Hepatocyte (in vitro differentiated cells): ENCODE results near the gene IRX4. TPM values are rescaled to one million over a fixed set of nuclear protein-coding genes. Genes with fewer than 3 reads are reported as not detected.

Source experiments
- DNase-seq: peaks from one replicate; pipeline ENCODE4 v3.0.0-alpha.2; 2016; ENCODE audit warnings: low spot score
- H2AFZ ChIP-seq: fragments of 200-600 bp; sonication (generic); 2 replicates; pipeline ENCODE4 v1.6.0; 2016; ENCODE audit warnings: antibody characterized with exemption, mild to moderate bottlenecking
- H3K27ac ChIP-seq: fragments of 200-600 bp; sonication (generic); 2 replicates; pipeline ENCODE4 v1.5.1; 2016; ENCODE audit warnings: mild to moderate bottlenecking
- H3K27me3 ChIP-seq: fragments of 200-600 bp; sonication (generic); 2 replicates; pipeline ENCODE4 v1.6.1; 2016
- H3K36me3 ChIP-seq: fragments of 200-600 bp; sonication (generic); replicated peaks from 2 replicates; pipeline ENCODE4 v1.5.1; 2016; ENCODE audit warnings: low read depth; ENCODE audit not compliant: insufficient read depth
- H3K4me1 ChIP-seq: fragments of 200-600 bp; sonication (generic); 2 replicates; pipeline ENCODE4 v1.5.1; 2016; ENCODE audit warnings: mild to moderate bottlenecking, moderate library complexity; ENCODE audit not compliant: insufficient read depth
- H3K4me2 ChIP-seq: fragments of 200-600 bp; sonication (generic); 2 replicates; pipeline ENCODE4 v1.6.0; 2016
- H3K4me3 ChIP-seq: fragments of 200-600 bp; sonication (generic); 2 replicates; pipeline ENCODE4 v1.5.1; 2016; ENCODE audit warnings: mild to moderate bottlenecking
- H3K79me2 ChIP-seq: fragments of 200-600 bp; sonication (generic); 2 replicates; pipeline ENCODE4 v1.6.0; 2017; ENCODE audit warnings: mild to moderate bottlenecking
- H3K9me2 ChIP-seq: fragments of 200-600 bp; sonication (generic); replicated peaks from 2 replicates; pipeline ENCODE4 v1.6.0; 2017; ENCODE audit warnings: mild to moderate bottlenecking; ENCODE audit not compliant: insufficient read depth
- H3K9me3 ChIP-seq: fragments of 200-600 bp; sonication (generic); 2 replicates; pipeline ENCODE4 v1.5.1; 2016; ENCODE audit warnings: low read depth, mild to moderate bottlenecking
- H4K20me1 ChIP-seq: fragments of 200-600 bp; sonication (generic); 2 replicates; pipeline ENCODE4 v1.6.0; 2016; ENCODE audit warnings: mild to moderate bottlenecking; ENCODE audit not compliant: insufficient read depth, poor library complexity, severe bottlenecking
- CTCF ChIP-seq: fragments of 200-600 bp; sonication (generic); IDR thresholded peaks from 2 replicates; pipeline ENCODE4 v1.5.1; 2016; ENCODE audit warnings: antibody characterized with exemption, mild to moderate bottlenecking; ENCODE audit not compliant: poor library complexity
- EZH2 ChIP-seq: fragments of 200-600 bp; sonication (generic); IDR thresholded peaks from 2 replicates; pipeline ENCODE4 v1.6.1; 2016; ENCODE audit warnings: antibody characterized with exemption, mild to moderate bottlenecking, borderline replicate concordance
- EZH2phosphoT487 ChIP-seq: fragments of 200-600 bp; sonication (generic); IDR thresholded peaks from one replicate; pipeline ENCODE4 v1.6.1; 2018; ENCODE audit warnings: antibody characterized with exemption, mild to moderate bottlenecking, low read depth, moderate library complexity; ENCODE audit not compliant: unreplicated experiment, severe bottlenecking
- WGBS: methylation state at CpG from one replicate; pipeline ENCODE4 v1.1.6; 2016; ENCODE audit warnings: low lambda C conversion rate; ENCODE audit errors: missing lambda C conversion rate; 5-methylcytosine and 5-hydroxymethylcytosine counted together
- polyA plus RNA-seq: library from polyadenylated mRNA; unstranded; fragments of >200 nt; fragmentation: Nextera tagmentation; extraction: Ambion mirVana; gene quantifications from 2 replicates; pipeline ENCODE4 v1.2.1, GENCODE V29; 2016
- total RNA-seq: library from RNA; depleted of rRNA; stranded (reverse); fragments of >200 nt; gene quantifications from 2 replicates; pipeline ENCODE4 v1.2.3, GENCODE V29; 2014

IRX4 gene
- total and polyA plus RNA-seq, 2 experiments from 2014 or later: not detected

DNA sequence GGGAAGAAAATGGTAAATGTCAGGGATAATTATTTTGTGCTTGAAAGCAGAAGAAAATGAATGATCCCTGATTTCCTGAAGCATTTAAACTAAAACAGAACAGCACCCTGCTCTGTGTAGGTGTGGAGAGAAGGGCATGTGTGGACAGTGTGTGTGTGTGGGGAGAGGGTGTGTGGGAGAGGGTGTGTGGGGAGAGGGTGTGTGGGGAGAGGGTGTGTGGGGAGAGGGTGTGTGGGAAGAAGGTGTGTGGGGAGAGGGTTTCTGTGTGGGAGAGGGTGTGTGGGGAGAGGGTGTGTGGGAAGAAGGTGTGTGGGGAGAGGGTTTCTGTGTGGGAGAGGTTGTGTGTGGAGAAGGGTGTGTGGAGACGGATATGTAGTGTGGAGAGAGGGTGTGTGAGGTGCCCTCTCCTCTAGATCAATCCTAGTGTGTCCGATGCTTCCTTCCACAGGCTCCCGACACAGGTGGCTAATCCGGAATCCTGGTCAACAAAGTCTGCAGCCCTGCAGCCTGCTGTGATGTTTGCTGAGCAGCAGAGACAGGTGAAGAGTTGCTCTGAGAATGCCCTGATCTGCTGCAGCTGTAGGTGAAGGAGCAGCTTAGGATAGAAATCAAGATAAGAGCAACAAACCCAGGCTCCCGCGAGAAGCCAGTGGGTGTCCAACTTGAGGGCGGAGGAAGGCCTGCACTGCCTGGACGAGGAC, 15.5 kb downstream of the IRX4 start:
- Histone ChIP-seq H3K9me2 (no peaks in the 10 kb centered on the region), H4K20me1 (no peaks in the 10 kb centered on the region), H2AFZ (no peak overlapping the region), H3K9me3 (no peaks in the 10 kb centered on the region), H3K4me1 (no peaks in the 10 kb centered on the region), H3K4me2 (no peak overlapping the region), H3K79me2 (no peaks in the 10 kb centered on the region), H3K36me3 (no peaks in the 10 kb centered on the region), H3K4me3 (no peak overlapping the region), H3K27ac (no peak overlapping the region), H3K27me3 (peaks cover 23% of the 10 kb centered on the region)
- WGBS: 41% methylated on average over 8 of the region's 8 CpGs
- TF ChIP-seq EZH2phosphoT487: no peak
- no peak for TF ChIP-seq EZH2
- TF ChIP-seq CTCF: no peak
- DNase-seq: no peak

DNA sequence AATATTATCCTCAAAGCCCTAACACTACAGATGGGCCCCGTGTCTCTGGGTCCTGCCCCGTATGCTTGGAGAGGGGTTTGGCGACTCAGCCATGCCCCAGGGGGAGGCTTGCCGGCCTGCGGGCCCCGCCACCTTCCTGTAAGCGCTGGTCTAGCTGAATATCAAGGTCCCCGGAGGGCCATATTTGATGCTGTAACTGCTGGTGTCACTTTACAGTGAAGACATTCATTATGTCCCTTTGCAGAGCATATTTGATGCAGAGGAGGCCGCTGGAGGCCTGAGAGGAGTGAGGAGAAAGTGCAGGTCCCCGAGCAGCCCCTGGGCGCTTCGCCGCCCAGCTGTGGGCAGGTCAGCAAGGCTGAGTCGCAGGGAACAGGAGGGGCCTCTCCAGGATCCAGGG, 16.8 kb downstream of the IRX4 start:
- H3K27me3 ChIP-seq: peaks cover 18% of the 10 kb centered on the region
- H3K4me1 ChIP-seq: no peaks in the 10 kb centered on the region
- H2AFZ ChIP-seq: no peak overlapping the region
- 73% methylated on average over 14 of the region's 14 CpGs for WGBS
- H3K79me2 ChIP-seq: no peaks in the 10 kb centered on the region
- H3K27ac ChIP-seq: no peak overlapping the region
- no peaks in the 10 kb centered on the region for H3K9me2 ChIP-seq
- no peak overlapping the region for H3K4me2 ChIP-seq
- no peak overlapping the region for H3K4me3 ChIP-seq
- DNase-seq: no peak
- no peaks in the 10 kb centered on the region for H4K20me1 ChIP-seq
- no peaks in the 10 kb centered on the region for H3K36me3 ChIP-seq
- TF ChIP-seq EZH2 (no peak), EZH2phosphoT487 (no peak), CTCF (no peak)
- H3K9me3 ChIP-seq: no peaks in the 10 kb centered on the region

DNA sequence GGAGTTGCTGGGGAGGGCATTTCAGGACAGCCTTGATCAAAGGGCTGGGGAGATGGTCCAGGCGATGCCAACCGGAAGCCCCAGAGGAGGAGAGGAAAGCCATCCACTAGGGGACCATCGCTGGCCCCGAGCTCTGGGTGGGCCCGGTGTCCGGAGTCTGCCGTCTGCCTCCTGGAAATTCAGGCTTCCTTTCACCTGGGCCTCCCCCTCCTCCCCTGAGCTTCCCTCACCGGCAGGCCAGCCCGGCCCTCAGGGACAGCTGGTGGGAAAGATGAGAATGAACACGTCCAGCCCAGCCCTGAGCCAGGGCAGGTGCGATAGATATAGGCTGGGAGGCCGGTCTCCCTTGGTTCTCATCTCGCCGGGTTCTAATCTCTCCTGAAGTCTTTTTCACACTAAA, 17.2 kb downstream of the IRX4 start:
- H3K9me3 ChIP-seq: no peaks in the 10 kb centered on the region
- 75% methylated on average over 14 of the region's 14 CpGs for WGBS
- H3K27me3 ChIP-seq: peaks cover 18% of the 10 kb centered on the region
- no peaks in the 10 kb centered on the region for H3K79me2 ChIP-seq
- no peak overlapping the region for H2AFZ ChIP-seq
- no peak overlapping the region for H3K4me3 ChIP-seq
- no peak overlapping the region for H3K27ac ChIP-seq
- no peak overlapping the region for H3K4me2 ChIP-seq
- no peaks in the 10 kb centered on the region for H3K36me3 ChIP-seq
- H4K20me1 ChIP-seq: no peaks in the 10 kb centered on the region
- H3K4me1 ChIP-seq: no peaks in the 10 kb centered on the region
- TF ChIP-seq CTCF (no peak), EZH2phosphoT487 (no peak), EZH2 (no peak)
- no peaks in the 10 kb centered on the region for H3K9me2 ChIP-seq
- no peak for DNase-seq
